H7 (cell line): ENCODE measurements around the gene GAS7. TPM values are rescaled to one million over a fixed set of nuclear protein-coding genes. Genes with fewer than 3 reads are reported as not detected.

Experiments used
- DNase-seq: peaks from one replicate; pipeline ENCODE4 v3.0.0; 2012
- H3K27me3 ChIP-seq: 2 replicates; pipeline ENCODE4 v1.6.0; 2011; ENCODE audit warnings: mild to moderate bottlenecking, low read length; ENCODE audit not compliant: control insufficient read depth, insufficient read depth
- H3K36me3 ChIP-seq: replicated peaks from 2 replicates; pipeline ENCODE4 v1.5.1; 2011; ENCODE audit warnings: low read length; ENCODE audit not compliant: control insufficient read depth, insufficient read depth
- H3K4me3 ChIP-seq: 2 replicates; pipeline ENCODE4 v1.5.1; 2011; ENCODE audit warnings: low read depth, mild to moderate bottlenecking, control low read depth, low read length, moderate library complexity; ENCODE audit not compliant: insufficient read depth
- total RNA-seq: library from RNA; depleted of rRNA; stranded (reverse); fragments of >200 nt; shearing (Covaris generic); gene quantifications from 2 replicates; pipeline ENCODE4 v1.2.3, GENCODE V29; 2014

Gene GAS7
- total RNA-seq, 1 experiment from 2014 or later = 4.2 TPM

DNA sequence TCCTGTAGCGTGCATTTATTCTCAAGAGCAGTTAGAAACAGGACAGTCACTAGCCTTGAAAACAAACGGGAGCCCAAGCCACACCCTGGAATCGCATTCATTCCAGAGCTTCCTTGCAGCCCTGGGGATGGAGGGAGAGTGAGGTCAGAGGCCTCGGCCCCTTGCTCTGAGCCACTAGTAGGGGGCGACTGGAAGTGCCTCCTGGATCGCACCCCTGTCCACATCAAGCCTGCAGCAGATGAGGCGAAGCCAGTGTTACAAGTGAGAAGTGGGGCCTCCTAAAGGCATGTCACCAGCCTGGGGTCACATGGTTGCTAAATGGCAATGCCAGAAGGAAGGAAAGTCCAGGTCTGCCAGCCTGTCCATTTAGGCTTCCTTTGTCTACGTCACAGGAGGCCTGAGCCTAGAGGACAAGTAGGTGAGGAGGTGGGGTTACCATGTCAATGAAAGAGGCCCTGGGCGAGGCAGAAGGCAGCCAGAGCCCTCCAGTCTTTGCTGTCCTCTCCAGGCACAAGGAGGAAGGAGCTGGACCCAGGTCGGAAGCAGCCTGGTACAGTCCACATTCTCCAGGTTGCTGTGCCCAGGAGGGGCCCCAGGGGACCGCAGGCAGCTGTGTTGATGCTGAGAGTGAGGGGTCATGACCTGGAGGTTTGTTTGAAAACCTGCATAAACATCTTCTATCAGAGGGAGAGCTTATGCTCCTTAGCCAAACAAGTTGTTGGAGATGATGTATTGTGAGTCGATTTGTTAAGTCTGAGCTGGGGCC, 290.3 kb downstream of the GAS7 start:
- Histone ChIP-seq H3K27me3 (no peaks in the 10 kb centered on the region), H3K36me3 (no peaks in the 10 kb centered on the region), H3K4me3 (no peak overlapping the region)
- DNase-seq = peak; percentile 67

DNA sequence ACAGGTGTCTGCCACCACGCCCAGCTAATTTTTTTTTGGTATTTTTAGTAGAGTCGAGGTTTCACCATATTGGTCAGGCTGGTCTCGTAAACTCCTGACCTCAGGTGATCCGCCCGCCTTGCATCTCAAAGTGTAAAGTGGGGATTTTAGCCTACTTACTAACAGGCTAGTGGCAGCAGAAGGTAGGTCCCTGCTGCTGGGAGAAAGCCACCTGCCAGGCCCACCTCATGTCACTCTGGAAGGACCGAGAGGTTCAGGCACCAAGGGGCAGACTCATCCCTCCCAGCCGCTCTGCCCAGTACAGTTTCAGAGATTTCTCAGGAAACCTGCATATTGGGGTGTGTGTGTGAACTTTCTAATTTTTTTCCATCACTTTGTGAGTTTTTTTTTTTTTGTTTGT, 291.3 kb downstream of the GAS7 start:
- no peak overlapping the region for H3K4me3 ChIP-seq
- no peaks in the 10 kb centered on the region for H3K27me3 ChIP-seq

DNA sequence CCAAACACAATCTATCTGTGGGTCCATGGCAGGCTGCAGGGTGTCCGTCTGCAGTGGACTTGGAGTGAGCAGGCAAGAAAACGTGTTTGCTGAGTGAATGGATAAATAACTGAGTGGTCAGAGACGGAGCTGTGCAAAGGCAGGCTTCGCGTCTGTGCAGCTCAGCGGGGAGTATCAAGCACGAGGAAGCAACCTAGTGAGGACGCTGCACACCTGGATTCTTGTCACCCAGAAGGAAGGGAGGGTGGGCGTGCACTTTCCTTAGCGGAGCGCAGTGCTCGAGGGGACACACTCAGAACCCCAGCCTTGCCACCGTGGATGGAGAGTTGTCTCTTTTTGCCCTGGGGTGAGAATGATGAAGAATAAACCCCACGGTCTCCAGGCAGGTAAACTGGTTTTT, 291.8 kb downstream of the GAS7 start:
- DNase-seq = no peak
- Histone ChIP-seq H3K27me3 (no peaks in the 10 kb centered on the region), H3K36me3 (no peaks in the 10 kb centered on the region), H3K4me3 (no peak overlapping the region)

More for the DNA sequence above, 291.3 kb downstream of the GAS7 start:
- no peaks in the 10 kb centered on the region for H3K36me3 ChIP-seq
- DNase-seq = no peak

DNA sequence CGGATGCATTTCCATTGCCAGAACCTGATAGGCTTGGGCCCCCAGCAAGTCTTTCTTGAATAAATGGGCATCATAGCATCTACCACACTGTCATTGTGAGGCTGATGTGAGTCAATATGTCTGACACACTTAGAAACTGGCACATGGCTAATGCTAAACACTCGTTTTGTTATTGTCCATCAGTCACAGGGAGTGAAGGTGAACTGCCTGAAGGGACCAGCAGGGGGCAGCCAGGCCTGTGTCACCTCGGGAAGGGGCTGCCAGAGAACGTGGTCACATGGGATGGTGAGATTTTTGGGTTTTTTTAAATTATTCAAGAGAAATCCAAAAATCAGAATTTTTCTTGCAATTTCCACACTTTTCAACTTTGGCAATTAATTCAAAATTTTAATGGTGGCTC, 292.5 kb downstream of the GAS7 start:
- H3K27me3 ChIP-seq = no peaks in the 10 kb centered on the region
- H3K36me3 ChIP-seq = no peaks in the 10 kb centered on the region
- no peak overlapping the region for H3K4me3 ChIP-seq
- DNase-seq = peak; percentile 91

DNA sequence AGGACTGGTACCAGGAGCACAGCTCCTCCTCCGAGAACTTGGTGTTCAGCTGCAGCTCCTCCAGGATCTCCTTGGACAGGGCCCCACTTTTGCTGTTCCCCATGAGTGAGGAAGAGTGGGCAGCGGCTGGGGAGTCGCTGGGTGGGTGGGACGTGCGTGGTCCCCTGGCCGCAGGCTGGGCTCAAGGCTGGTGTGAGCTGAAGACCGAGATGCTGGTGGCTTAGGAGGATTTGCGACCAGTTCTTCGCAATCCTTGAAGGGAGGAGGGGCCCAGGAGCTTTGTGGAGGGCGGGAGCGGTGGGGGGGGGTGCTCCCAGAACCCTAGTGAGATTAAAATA, 293.4 kb downstream of the GAS7 start, which contains the start of gene RCVRN:
Gene RCVRN, minus strand, starts transcription at position 194 of the 338 bp plus-strand sequence. Its CDS starts 91 bp downstream, at position 103.
- H3K36me3 ChIP-seq = no peaks in the 10 kb centered on the region
- no peak within 1 kb of the TSS for H3K4me3 ChIP-seq
- no peaks in the 10 kb centered on the region for H3K27me3 ChIP-seq
- DNase-seq = no peak

DNA sequence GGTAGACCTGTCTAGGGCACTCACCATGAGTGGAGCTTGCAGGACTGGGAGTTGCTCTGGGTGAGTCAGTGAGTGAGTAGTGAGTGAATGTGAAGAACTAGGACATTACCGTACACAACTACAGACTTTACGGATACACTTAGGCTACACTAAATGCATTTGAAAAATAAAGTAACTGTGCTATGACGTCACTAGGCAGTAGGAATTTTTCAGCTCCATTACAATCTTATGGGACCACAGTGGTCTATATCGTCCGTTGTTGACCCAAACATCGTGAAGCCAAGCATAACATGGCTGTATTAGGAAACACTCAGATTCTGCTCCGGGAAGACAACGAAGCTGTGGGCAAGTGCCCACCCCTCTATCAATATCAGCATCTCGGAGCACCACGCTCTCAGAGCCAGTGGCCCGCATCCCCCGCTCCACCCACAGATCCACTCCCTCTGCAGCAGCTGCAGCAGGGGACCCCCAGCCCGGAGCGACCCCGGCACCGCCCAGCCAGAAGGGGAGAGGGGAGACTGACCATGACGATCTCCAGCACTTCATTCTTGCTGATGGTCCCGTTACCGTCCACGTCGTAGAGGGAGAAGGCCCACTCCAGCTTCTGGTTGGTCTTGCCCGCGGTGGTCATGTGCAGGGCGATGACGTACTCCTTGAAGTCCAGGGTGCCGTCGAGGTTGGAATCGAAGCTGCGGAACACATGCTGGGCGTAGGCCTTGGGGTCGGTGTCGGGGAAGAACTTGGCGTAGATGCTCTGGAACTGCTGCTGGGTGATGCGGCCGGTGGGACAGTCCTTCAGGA, 293.9 kb downstream of the GAS7 start:
- no peak for DNase-seq
- no peak overlapping the region for H3K4me3 ChIP-seq
- H3K36me3 ChIP-seq = no peaks in the 10 kb centered on the region
- no peaks in the 10 kb centered on the region for H3K27me3 ChIP-seq

DNA sequence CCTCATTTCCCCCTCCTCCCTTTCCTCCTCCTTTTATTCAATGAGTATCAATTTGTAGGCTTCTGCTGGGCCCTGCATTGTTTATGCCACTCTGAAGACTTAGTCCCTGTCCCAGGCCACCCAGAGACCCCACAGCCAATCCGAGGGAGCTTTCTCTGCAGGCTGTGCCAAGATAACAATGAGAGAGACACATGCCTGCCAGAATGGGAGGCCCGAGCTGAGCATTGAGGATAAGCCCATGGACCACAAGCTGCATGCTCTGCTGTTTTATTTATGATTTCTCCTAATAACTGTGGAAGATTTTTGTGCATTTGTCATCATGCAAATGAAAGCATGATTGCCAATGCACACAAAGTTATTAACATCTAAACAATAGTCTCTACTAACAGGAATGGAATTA, 296.3 kb downstream of the GAS7 start:
- no peaks in the 10 kb centered on the region; the same call in 1 of the 2 replicates for H3K27me3 ChIP-seq
- H3K4me3 ChIP-seq = no peak overlapping the region
- H3K36me3 ChIP-seq = no peaks in the 10 kb centered on the region
- DNase-seq = peak; percentile 65

DNA sequence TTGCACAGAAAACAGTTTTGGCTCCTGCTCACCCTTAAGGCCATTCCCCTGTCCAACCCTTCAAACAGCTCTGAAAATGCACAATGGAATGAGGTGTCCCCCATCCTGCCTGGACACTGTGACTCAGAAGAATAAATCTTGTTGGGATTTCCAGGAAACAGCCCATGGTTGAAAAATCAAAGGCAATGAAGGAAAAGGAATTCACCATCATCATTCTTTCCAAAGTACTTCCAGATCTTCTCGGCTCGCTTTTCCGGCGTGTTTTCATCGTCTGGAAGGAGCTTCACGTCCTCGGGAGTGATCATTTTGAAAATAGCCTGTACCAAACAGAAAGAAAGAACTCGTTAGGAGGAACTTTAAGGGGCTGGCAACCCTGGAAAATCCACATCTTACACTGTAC, 297.6 kb downstream of the GAS7 start:
- Histone ChIP-seq H3K27me3 (peaks cover 1% of the 10 kb centered on the region; the same call in 1 of the 2 replicates), H3K36me3 (no peaks in the 10 kb centered on the region), H3K4me3 (no peak overlapping the region)
- DNase-seq = no peak

DNA sequence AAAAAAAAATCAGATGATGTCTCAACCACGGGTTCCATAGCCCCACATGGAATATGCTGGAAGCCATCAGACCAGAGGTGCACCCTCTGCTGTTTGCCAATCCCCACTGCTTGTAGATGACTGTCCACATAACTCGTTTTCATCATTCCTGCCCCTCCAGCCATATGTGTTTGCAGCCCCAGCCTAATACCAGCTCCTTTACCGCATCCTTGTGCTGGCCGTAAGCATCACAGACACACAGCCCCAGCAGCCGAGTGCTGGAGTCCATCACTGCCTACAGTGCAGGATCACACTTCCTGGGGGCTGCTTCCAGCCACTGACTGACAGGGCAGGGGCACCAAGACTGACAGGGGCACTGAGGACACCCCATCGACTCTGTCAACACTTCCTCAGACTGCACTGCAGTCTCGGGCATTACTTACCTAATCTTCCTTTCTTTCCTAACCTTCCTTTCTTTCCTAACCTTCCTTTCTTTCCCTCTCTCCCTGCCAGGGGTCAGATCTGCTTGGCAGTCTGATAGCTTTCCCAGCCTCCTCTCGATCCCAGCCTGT, 298.3 kb downstream of the GAS7 start:
- H3K27me3 ChIP-seq = peaks cover 2% of the 10 kb centered on the region; the same call in 1 of the 2 replicates
- DNase-seq = no peak
- H3K36me3 ChIP-seq = no peaks in the 10 kb centered on the region
- no peak overlapping the region for H3K4me3 ChIP-seq

DNA sequence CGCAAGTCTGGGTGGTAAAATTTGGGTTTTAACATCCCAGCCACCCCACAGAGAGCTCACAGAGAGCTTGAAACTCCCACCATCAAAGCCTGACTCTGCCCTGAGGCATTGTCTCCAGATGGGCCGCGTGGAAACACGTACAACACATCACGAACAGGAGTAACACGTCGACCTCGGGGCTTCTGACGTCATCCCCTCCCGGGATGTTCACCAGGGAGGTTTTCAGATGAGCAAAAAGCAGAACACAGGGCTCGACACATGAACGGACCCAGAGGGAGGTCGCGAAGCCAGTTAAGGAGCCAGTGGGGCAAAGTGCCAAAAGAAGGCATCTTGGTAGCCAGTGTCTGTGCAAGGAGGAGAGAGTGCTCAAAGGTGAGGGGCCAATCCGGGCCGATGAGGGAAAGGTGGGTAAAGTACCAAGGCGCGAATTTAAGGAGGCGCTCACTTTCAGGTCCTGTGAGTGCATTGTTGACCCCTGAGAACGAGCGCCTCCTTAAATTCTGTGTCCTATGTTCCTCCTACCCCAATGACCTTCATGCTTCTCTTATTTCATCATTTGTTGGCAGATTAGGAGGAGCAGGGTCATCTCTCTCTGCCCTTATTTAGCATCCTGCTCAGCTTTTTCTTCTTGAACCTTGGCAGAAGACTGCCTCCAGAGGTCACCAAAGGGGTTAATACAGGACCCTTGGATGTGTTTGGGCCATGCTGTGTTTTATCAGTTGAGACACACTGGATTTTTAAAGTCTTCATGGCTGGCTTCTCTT, 298.9 kb downstream of the GAS7 start:
- no peak for DNase-seq
- no peaks in the 10 kb centered on the region for H3K36me3 ChIP-seq
- H3K27me3 ChIP-seq = peaks cover 2% of the 10 kb centered on the region; the same call in 1 of the 2 replicates
- no peak overlapping the region for H3K4me3 ChIP-seq

DNA sequence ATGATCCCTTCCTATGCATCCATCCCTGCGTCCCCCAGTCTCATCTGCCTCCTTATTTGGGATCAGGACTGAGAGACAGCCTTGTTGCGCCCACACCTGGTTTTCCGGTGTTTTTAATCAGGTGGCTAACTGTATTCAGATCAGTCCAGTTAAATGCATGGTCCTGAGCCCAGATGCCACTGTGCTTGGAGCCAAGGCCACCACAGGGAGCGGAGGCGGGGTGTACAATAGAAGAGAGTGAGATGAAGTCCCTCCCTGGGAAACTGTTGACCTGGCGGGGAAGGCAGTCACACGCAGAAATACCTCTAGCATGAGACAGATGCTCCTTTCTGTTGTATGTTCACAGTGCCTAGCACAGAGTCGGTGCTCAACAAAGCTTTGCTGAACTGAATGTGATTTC, 299.6 kb downstream of the GAS7 start:
- no peak for DNase-seq
- no peak overlapping the region for H3K4me3 ChIP-seq
- no peaks in the 10 kb centered on the region for H3K36me3 ChIP-seq
- H3K27me3 ChIP-seq = peaks cover 2% of the 10 kb centered on the region; the same call in 1 of the 2 replicates

DNA sequence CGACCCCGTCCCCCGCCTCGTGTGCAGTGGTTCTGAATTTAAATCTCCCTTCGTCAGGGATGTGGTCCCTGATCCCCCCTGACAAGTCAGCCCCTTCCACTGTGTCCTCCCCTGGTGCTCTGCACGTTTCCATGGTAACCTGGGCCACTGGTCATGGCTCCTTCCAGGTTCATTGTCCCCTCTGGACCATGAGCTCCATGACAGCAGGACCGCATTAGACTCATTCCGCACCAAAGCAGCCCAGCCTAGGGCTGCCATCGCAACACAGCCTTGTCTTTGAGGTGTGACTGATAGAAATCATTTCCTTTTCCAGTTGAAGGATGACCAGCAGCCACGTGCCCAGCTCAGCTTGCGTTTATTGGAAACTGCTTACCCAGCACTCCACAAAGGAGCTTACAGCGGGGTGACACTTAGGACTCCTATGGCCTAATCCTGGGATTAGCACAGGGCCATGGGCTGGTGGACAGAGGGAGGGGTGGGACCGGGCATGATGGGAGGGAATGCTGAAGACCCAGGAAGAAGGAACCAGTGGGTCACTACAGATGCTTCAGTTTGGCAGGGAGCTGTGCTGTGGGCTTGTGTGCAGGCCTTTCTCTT, 300.9 kb downstream of the GAS7 start:
- DNase-seq = no peak
- H3K36me3 ChIP-seq = no peaks in the 10 kb centered on the region
- no peak overlapping the region for H3K4me3 ChIP-seq
- H3K27me3 ChIP-seq = peaks cover 2% of the 10 kb centered on the region; the same call in 1 of the 2 replicates

DNA sequence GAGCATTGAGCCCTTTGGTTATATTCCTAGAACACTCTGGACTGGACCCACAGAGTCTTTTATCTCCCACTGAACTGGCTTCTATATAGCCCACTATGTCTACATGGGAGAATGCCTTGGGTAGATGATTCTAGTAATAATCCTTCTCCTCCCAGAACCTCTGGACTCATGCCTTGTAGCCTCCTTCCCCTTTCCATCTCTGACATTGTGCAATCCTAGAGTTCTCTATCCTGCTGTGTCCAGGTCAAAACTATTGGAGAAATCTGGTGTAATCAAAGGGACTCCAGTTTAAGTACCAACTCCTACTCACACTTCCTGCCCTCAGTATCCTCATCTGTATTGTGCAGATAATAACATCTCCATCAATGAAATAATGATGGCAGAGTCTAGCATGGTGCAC, 302.5 kb downstream of the GAS7 start:
- H3K36me3 ChIP-seq = no peaks in the 10 kb centered on the region
- no peak overlapping the region for H3K4me3 ChIP-seq
- peaks cover 2% of the 10 kb centered on the region; the same call in 1 of the 2 replicates for H3K27me3 ChIP-seq
- no peak for DNase-seq

DNA sequence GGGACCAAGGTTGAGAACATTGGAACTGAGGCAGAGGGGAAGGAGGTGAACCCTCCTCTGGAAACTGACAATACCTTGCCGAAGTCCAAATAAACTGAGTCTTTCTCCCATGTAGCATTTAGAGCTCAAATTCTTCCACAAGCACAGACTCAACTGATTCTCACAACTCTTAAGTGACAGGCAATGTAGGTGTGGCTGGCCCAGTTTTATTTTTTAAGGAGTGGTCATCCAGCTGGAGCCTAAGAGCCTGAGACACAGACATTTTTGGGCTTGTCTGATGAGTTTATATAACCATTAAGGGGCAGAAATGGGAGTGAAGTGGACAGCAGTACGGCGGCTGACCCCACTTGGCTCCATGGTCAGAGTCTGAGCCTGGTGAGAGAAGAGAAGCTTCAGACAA, 304.2 kb downstream of the GAS7 start:
- no peak for DNase-seq
- Histone ChIP-seq H3K27me3 (peaks cover 2% of the 10 kb centered on the region; the same call in 1 of the 2 replicates), H3K36me3 (no peaks in the 10 kb centered on the region), H3K4me3 (no peak overlapping the region)
